ENCODE data around the gene MED15. TPM values are rescaled to one million over a fixed set of nuclear protein-coding genes. Genes with fewer than 3 reads are reported as not detected.
A peak's percentile ranks its signal among the peaks of the same experiment; 100 is the strongest.

Gene MED15
- total RNA-seq, 1 donor from 2014 or later, result 77.8 TPM

DNA sequence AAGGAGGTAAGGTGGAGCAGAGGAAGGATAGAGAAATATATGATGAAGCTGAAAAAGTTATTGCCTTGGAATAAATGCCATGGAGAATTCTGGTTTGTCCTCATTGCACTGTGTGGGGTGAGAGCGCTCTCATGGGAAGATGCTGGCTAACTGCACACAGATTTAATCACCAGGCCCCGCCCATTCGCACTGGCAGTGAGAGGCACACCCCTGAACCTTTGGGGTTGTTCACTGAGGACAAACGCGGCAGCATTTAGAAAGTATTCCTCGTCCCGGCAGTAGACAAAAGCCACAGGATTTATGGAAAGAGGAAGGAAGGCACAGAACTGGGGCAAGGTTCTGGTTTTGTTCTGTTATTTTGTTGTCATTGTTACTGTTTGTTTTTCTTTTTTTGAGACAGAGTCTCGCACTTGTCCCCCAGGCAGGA lies 70.2 kb downstream of the MED15 start:
- no peaks in the 10 kb centered on the region for H3K9me3 Mint-ChIP-seq (ENCODE audit: low read depth)
- DNase-seq (ENCODE audit: low spot score, unreplicated experiment), result no peak
- H3K27ac Mint-ChIP-seq, result no peak overlapping the region
- TF ChIP-seq, protein P1, sequence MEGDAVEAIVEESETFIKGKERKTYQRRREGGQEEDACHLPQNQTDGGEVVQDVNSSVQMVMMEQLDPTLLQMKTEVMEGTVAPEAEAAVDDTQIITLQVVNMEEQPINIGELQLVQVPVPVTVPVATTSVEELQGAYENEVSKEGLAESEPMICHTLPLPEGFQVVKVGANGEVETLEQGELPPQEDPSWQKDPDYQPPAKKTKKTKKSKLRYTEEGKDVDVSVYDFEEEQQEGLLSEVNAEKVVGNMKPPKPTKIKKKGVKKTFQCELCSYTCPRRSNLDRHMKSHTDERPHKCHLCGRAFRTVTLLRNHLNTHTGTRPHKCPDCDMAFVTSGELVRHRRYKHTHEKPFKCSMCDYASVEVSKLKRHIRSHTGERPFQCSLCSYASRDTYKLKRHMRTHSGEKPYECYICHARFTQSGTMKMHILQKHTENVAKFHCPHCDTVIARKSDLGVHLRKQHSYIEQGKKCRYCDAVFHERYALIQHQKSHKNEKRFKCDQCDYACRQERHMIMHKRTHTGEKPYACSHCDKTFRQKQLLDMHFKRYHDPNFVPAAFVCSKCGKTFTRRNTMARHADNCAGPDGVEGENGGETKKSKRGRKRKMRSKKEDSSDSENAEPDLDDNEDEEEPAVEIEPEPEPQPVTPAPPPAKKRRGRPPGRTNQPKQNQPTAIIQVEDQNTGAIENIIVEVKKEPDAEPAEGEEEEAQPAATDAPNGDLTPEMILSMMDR (IDR thresholded peaks at IDR 0.05; ENCODE audit: unreplicated experiment), result no peak
- H3K4me1 Mint-ChIP-seq (ENCODE audit: low read depth), result no peaks in the 10 kb centered on the region
- no peak overlapping the region for H3K4me3 Mint-ChIP-seq (ENCODE audit: low read depth)
- H3K27me3 Mint-ChIP-seq, result no peaks in the 10 kb centered on the region
- peaks cover 16% of the 10 kb centered on the region for H3K36me3 Mint-ChIP-seq (ENCODE audit: insufficient read depth)

DNA sequence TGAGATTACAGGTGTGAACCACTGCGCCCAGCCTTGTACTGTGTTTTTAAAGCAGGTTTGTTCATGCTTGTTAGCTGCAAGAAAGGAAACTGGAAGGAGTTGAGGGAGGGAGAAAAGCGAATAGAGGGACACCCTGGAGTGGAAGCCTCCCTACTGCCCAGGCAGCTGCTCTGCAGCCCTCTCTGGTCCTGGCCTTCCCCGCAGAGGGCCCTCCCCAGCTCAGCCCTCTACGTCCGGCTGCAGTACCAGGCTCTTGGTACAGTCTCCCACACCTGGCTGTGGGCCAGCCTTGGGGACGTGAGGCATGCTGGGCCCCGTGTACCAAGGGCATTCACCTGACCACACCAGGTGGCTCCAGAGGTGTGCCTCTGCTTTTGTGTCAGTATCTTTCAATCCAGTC lies 70.8 kb downstream of the MED15 start:
- Mint-ChIP-seq H3K4me3 (ENCODE audit: low read depth) (no peak overlapping the region), H3K27me3 (no peaks in the 10 kb centered on the region), H3K27ac (peak overlapping the region; percentile 62), H3K36me3 (ENCODE audit: insufficient read depth) (peaks cover 16% of the 10 kb centered on the region), H3K4me1 (ENCODE audit: low read depth) (no peaks in the 10 kb centered on the region), H3K9me3 (ENCODE audit: low read depth) (no peaks in the 10 kb centered on the region)
- no peak for DNase-seq (ENCODE audit: low spot score, unreplicated experiment)
- TF ChIP-seq, protein P1 (IDR thresholded peaks at IDR 0.05; ENCODE audit: unreplicated experiment), result no peak

DNA sequence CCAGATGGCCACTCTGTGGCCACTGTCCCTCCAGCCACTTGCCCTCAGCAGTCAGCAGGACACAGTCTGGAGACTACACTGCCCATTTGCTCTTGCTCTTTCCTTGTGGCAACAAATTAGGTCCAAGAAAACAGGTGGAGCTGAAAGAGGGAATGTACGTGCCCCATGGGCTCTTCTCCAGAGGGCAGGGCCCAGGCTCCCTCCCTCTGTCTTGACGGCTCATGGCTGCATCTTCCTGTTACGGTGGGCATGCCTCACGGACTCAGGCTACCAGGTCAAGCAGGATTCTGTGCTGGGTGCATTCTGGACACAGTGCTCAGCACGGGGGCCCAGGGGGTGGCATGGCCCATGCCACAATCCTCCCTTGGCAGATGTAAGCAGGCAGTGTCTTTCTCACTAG lies 71.3 kb downstream of the MED15 start:
- Mint-ChIP-seq H3K4me3 (ENCODE audit: low read depth) (no peak overlapping the region), H3K36me3 (ENCODE audit: insufficient read depth) (peaks cover 14% of the 10 kb centered on the region)

DNA sequence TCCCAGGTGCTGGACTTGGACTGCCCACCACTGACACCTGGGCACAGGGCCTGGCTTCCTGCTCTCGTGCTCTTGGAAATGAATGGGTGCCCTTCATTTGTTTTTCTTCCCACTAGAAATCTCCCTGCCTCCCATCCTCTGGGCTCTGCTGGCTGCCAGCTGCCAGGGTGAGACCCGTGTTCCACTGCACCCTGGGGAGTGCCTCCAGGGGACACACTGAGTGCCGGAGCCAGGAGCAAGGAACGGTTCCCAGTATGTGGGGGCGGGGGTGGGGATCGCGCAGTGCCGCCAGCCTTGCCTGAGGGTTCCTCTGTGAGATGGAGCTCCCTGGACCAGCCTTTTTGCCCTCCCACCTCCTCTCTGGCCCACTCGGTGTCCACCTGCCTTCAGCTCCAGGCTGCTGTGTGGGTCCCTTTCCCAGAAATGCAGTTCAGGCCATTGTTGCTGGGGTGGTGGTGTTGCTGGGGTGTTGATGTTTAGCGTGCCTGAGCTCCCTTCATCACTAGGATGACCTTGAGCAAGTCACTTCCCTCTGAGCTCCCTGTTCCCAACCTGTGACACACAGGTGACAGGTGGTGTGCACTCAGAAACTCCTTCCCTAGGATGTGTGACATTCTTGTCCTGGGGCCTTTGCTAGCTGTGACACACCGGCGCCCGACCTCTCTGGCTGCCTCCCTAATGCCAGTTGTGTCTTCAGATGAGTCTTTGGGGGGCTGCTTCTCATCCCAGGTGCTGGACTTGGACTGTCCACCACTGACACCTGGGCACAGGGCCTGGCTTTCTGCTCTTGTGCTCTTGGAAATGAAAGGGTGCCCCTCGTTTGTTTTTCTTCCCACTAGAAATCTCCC lies 72.1 kb downstream of the MED15 start:
- no peaks in the 10 kb centered on the region for H3K9me3 Mint-ChIP-seq (ENCODE audit: low read depth)
- DNase-seq (ENCODE audit: low spot score, unreplicated experiment), result no peak
- H3K27ac Mint-ChIP-seq, result no peak overlapping the region
- H3K4me1 Mint-ChIP-seq (ENCODE audit: low read depth), result no peaks in the 10 kb centered on the region
- TF ChIP-seq, protein P1 (IDR thresholded peaks at IDR 0.05; ENCODE audit: unreplicated experiment), result no peak
- H3K36me3 Mint-ChIP-seq (ENCODE audit: insufficient read depth), result peaks cover 8% of the 10 kb centered on the region
- H3K4me3 Mint-ChIP-seq (ENCODE audit: low read depth), result no peak overlapping the region
- no peaks in the 10 kb centered on the region for H3K27me3 Mint-ChIP-seq

More for the DNA sequence above, 71.3 kb downstream of the MED15 start:
- TF ChIP-seq, protein P1 (IDR thresholded peaks at IDR 0.05; ENCODE audit: unreplicated experiment), result no peak
- H3K4me1 Mint-ChIP-seq (ENCODE audit: low read depth), result no peaks in the 10 kb centered on the region
- no peaks in the 10 kb centered on the region for H3K9me3 Mint-ChIP-seq (ENCODE audit: low read depth)
- H3K27me3 Mint-ChIP-seq, result no peaks in the 10 kb centered on the region
- H3K27ac Mint-ChIP-seq, result no peak overlapping the region
- no peak for DNase-seq (ENCODE audit: low spot score, unreplicated experiment)

DNA sequence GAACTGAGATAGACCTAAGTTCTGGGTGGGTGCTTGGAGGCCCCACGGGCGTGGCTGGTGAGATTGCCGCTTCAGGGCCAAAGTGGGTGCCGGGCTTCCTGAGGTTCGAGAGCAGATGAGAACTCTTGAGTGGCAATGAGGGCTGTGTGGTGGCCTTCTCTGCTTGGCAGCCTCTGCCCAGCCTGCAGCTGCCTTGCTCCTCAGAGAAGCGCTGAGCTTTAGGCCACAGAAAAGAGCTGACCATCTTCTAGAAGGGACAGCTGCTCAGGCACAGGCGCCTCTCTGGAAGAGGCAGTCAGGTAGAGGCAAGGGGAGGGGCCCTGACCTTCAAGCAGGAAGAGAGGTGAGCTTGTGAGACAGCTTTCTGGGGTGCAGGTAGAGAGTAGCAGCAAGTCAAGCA lies 72.8 kb downstream of the MED15 start:
- no peak overlapping the region for H3K4me3 Mint-ChIP-seq (ENCODE audit: low read depth)
- H3K36me3 Mint-ChIP-seq (ENCODE audit: insufficient read depth), result peaks cover 5% of the 10 kb centered on the region
- no peak overlapping the region for H3K27ac Mint-ChIP-seq
- TF ChIP-seq, protein P1 (IDR thresholded peaks at IDR 0.05; ENCODE audit: unreplicated experiment), result no peak
- H3K4me1 Mint-ChIP-seq (ENCODE audit: low read depth), result no peaks in the 10 kb centered on the region
- no peaks in the 10 kb centered on the region for H3K27me3 Mint-ChIP-seq
- no peaks in the 10 kb centered on the region for H3K9me3 Mint-ChIP-seq (ENCODE audit: low read depth)
- no peak for DNase-seq (ENCODE audit: low spot score, unreplicated experiment)

Data from progenitor cell of endocrine pancreas (in vitro differentiated cells).